GM23338 (cell line): Measurements from ENCODE around the gene IL21R. TPM values are rescaled to one million over a fixed set of nuclear protein-coding genes. Genes with fewer than 3 reads are reported as not detected.
A peak's percentile ranks its signal among the peaks of the same experiment; 100 is the strongest.

Experiments
- ATAC-seq: fragments of 200-7000 bp; cut with Tn5 transposase; 3 replicates; pipeline ENCODE4 v1.9.1; 2020
- DNase-seq: peaks from one replicate; pipeline ENCODE4 v3.0.0-alpha.2; 2015; ENCODE audit warnings: low spot score
- H2AFZ ChIP-seq: fragments of 200-600 bp; sonication (generic); 2 replicates; pipeline ENCODE4 v1.8.0; 2016; ENCODE audit warnings: antibody characterized with exemption, mild to moderate bottlenecking, moderate library complexity
- H3F3A ChIP-seq: fragments of 200-600 bp; sonication (generic); replicated peaks from 2 replicates; pipeline ENCODE4 v1.8.0; 2017; ENCODE audit warnings: antibody characterized with exemption, mixed run types, low read depth
- H3K27ac ChIP-seq: fragments of 200-600 bp; sonication (generic); 2 replicates; pipeline ENCODE4 v1.6.1; 2016; ENCODE audit warnings: low read depth
- H3K27me3 ChIP-seq: fragments of 200-600 bp; sonication (generic); 2 replicates; pipeline ENCODE4 v1.8.0; 2016; ENCODE audit warnings: mild to moderate bottlenecking, mixed run types, moderate library complexity; ENCODE audit not compliant: insufficient read depth
- H3K36me3 ChIP-seq: fragments of 200-600 bp; sonication (generic); 2 replicates; pipeline ENCODE4 v1.8.0; 2016; ENCODE audit warnings: mild to moderate bottlenecking; ENCODE audit not compliant: insufficient read depth
- H3K4me1 ChIP-seq: fragments of 200-600 bp; sonication (generic); 2 replicates; pipeline ENCODE4 v1.8.0; 2016; ENCODE audit warnings: mild to moderate bottlenecking, moderate library complexity; ENCODE audit not compliant: insufficient read depth
- H3K4me2 ChIP-seq: fragments of 200-600 bp; sonication (generic); 2 replicates; pipeline ENCODE4 v1.7.1; 2017; ENCODE audit warnings: mixed run types
- H3K4me3 ChIP-seq: fragments of 200-600 bp; sonication (generic); 2 replicates; pipeline ENCODE4 v1.6.1; 2016; ENCODE audit warnings: mixed run types
- H3K79me2 ChIP-seq: fragments of 200-600 bp; sonication (generic); replicated peaks from 2 replicates; pipeline ENCODE4 v1.8.0; 2017; ENCODE audit warnings: mild to moderate bottlenecking; ENCODE audit not compliant: insufficient read depth
- H3K9me2 ChIP-seq: fragments of 200-600 bp; sonication (generic); 2 replicates; pipeline ENCODE4 v1.8.0; 2017; ENCODE audit not compliant: insufficient read depth
- H4K20me1 ChIP-seq: fragments of 200-600 bp; sonication (generic); replicated peaks from 2 replicates; pipeline ENCODE4 v1.8.0; 2017; ENCODE audit warnings: mild to moderate bottlenecking; ENCODE audit not compliant: insufficient read depth
- H3K27ac Mint-ChIP-seq: 2 replicates; pipeline ENCODE4 v1.8.0; 2020; ENCODE audit warnings: inconsistent platforms, mild to moderate bottlenecking, moderate library complexity, mixed read lengths
- H3K27me3 Mint-ChIP-seq: 3 replicates; pipeline ENCODE4 v1.8.0; 2022; ENCODE audit warnings: low read depth, mild to moderate bottlenecking, moderate library complexity, mixed read lengths, inconsistent platforms; ENCODE audit not compliant: insufficient read depth, poor library complexity
- H3K36me3 Mint-ChIP-seq: 3 replicates; pipeline ENCODE4 v1.8.0; 2021; ENCODE audit warnings: low read depth, mild to moderate bottlenecking, inconsistent platforms, moderate library complexity, mixed read lengths
- H3K4me1 Mint-ChIP-seq: 3 replicates; pipeline ENCODE4 v1.8.0; 2020; ENCODE audit warnings: mild to moderate bottlenecking, inconsistent platforms, mixed read lengths
- H3K4me3 Mint-ChIP-seq: 3 replicates; pipeline ENCODE4 v1.8.0; 2021; ENCODE audit warnings: moderate library complexity, mild to moderate bottlenecking, inconsistent platforms, mixed read lengths
- H3K9me3 Mint-ChIP-seq: 3 replicates; pipeline ENCODE4 v1.8.0; 2020; ENCODE audit warnings: moderate library complexity, mild to moderate bottlenecking, inconsistent platforms, mixed read lengths
- EZH2phosphoT487 ChIP-seq: fragments of 200-600 bp; sonication (generic); IDR thresholded peaks from one replicate; pipeline ENCODE4 v1.8.1; 2018; ENCODE audit warnings: antibody characterized with exemption; ENCODE audit not compliant: unreplicated experiment
- ZNF331 ChIP-seq: fragments of 250-450 bp; sonication (Bioruptor Pico); IDR thresholded peaks from 2 replicates; pipeline ENCODE4 v1.5.0; 2020; ENCODE audit warnings: low read depth, mild to moderate bottlenecking, moderate library complexity
- polyA plus RNA-seq: library from polyadenylated mRNA; unstranded; fragments of >200 nt; fragmentation: Nextera tagmentation; extraction: Ambion mirVana; gene quantifications from 2 replicates; pipeline ENCODE4 v1.2.1, GENCODE V29; 2016
- total RNA-seq: library from RNA; depleted of rRNA; stranded (reverse); fragments of >200 nt; shearing (Covaris generic); gene quantifications from 2 replicates; pipeline ENCODE4 v1.2.3, GENCODE V29; 2014
- TF ChIP-seq, protein P1 (sequence below): IDR thresholded peaks from one replicate; pipeline ENCODE4 v1.6.1; 2018; ENCODE audit warnings: antibody characterized with exemption; ENCODE audit not compliant: unreplicated experiment
- TF ChIP-seq, protein P2 (sequence below): fragments of 250-450 bp; sonication (Bioruptor Pico); IDR thresholded peaks from 2 replicates; pipeline ENCODE4 v1.5.0; 2020; ENCODE audit warnings: mild to moderate bottlenecking, moderate library complexity

The IL21R gene
- total and polyA plus RNA-seq, 2 experiments from 2014 or later, result 0.42 to 2.6 TPM

DNA sequence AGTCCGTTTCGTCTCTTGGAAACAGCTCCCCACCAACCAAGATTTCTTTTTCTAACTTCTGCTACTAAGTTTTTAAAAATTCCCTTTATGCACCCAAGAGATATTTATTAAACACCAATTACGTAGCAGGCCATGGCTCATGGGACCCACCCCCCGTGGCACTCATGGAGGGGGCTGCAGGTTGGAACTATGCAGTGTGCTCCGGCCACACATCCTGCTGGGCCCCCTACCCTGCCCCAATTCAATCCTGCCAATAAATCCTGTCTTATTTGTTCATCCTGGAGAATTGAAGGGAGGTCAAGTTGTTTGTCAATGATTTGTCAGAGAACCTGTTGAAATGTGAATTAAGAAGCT lies 48.2 kb downstream of the IL21R start:
- Mint-ChIP-seq H3K4me1 (no peaks in the 10 kb centered on the region; the same call in 2 of the 3 replicates), H3K9me3 (peaks cover 17% of the 10 kb centered on the region), H3K27ac (no peak overlapping the region), H3K36me3 (peaks cover 6% of the 10 kb centered on the region; the same call in 2 of the 3 replicates), H3K27me3 (peaks cover 7% of the 10 kb centered on the region), H3K4me3 (no peak overlapping the region)
- H3K27ac ChIP-seq, result no peak overlapping the region
- DNase-seq (no peak), ATAC-seq (peak; percentile 29; the same call in 1 of the 3 replicates)
- no peaks in the 10 kb centered on the region for H3F3A ChIP-seq
- no peak overlapping the region for H2AFZ ChIP-seq
- H3K79me2 ChIP-seq, result no peaks in the 10 kb centered on the region
- H3K36me3 ChIP-seq, result no peaks in the 10 kb centered on the region
- H3K4me3 ChIP-seq, result no peak overlapping the region
- H3K27me3 ChIP-seq, result no peaks in the 10 kb centered on the region
- H3K4me2 ChIP-seq, result no peak overlapping the region
- no peaks in the 10 kb centered on the region for H3K4me1 ChIP-seq
- H4K20me1 ChIP-seq, result no peaks in the 10 kb centered on the region
- no peaks in the 10 kb centered on the region for H3K9me2 ChIP-seq
- TF ChIP-seq, protein P1, sequence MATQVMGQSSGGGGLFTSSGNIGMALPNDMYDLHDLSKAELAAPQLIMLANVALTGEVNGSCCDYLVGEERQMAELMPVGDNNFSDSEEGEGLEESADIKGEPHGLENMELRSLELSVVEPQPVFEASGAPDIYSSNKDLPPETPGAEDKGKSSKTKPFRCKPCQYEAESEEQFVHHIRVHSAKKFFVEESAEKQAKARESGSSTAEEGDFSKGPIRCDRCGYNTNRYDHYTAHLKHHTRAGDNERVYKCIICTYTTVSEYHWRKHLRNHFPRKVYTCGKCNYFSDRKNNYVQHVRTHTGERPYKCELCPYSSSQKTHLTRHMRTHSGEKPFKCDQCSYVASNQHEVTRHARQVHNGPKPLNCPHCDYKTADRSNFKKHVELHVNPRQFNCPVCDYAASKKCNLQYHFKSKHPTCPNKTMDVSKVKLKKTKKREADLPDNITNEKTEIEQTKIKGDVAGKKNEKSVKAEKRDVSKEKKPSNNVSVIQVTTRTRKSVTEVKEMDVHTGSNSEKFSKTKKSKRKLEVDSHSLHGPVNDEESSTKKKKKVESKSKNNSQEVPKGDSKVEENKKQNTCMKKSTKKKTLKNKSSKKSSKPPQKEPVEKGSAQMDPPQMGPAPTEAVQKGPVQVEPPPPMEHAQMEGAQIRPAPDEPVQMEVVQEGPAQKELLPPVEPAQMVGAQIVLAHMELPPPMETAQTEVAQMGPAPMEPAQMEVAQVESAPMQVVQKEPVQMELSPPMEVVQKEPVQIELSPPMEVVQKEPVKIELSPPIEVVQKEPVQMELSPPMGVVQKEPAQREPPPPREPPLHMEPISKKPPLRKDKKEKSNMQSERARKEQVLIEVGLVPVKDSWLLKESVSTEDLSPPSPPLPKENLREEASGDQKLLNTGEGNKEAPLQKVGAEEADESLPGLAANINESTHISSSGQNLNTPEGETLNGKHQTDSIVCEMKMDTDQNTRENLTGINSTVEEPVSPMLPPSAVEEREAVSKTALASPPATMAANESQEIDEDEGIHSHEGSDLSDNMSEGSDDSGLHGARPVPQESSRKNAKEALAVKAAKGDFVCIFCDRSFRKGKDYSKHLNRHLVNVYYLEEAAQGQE, result no peak
- TF ChIP-seq ZNF331, result no peak
- TF ChIP-seq, protein P2, sequence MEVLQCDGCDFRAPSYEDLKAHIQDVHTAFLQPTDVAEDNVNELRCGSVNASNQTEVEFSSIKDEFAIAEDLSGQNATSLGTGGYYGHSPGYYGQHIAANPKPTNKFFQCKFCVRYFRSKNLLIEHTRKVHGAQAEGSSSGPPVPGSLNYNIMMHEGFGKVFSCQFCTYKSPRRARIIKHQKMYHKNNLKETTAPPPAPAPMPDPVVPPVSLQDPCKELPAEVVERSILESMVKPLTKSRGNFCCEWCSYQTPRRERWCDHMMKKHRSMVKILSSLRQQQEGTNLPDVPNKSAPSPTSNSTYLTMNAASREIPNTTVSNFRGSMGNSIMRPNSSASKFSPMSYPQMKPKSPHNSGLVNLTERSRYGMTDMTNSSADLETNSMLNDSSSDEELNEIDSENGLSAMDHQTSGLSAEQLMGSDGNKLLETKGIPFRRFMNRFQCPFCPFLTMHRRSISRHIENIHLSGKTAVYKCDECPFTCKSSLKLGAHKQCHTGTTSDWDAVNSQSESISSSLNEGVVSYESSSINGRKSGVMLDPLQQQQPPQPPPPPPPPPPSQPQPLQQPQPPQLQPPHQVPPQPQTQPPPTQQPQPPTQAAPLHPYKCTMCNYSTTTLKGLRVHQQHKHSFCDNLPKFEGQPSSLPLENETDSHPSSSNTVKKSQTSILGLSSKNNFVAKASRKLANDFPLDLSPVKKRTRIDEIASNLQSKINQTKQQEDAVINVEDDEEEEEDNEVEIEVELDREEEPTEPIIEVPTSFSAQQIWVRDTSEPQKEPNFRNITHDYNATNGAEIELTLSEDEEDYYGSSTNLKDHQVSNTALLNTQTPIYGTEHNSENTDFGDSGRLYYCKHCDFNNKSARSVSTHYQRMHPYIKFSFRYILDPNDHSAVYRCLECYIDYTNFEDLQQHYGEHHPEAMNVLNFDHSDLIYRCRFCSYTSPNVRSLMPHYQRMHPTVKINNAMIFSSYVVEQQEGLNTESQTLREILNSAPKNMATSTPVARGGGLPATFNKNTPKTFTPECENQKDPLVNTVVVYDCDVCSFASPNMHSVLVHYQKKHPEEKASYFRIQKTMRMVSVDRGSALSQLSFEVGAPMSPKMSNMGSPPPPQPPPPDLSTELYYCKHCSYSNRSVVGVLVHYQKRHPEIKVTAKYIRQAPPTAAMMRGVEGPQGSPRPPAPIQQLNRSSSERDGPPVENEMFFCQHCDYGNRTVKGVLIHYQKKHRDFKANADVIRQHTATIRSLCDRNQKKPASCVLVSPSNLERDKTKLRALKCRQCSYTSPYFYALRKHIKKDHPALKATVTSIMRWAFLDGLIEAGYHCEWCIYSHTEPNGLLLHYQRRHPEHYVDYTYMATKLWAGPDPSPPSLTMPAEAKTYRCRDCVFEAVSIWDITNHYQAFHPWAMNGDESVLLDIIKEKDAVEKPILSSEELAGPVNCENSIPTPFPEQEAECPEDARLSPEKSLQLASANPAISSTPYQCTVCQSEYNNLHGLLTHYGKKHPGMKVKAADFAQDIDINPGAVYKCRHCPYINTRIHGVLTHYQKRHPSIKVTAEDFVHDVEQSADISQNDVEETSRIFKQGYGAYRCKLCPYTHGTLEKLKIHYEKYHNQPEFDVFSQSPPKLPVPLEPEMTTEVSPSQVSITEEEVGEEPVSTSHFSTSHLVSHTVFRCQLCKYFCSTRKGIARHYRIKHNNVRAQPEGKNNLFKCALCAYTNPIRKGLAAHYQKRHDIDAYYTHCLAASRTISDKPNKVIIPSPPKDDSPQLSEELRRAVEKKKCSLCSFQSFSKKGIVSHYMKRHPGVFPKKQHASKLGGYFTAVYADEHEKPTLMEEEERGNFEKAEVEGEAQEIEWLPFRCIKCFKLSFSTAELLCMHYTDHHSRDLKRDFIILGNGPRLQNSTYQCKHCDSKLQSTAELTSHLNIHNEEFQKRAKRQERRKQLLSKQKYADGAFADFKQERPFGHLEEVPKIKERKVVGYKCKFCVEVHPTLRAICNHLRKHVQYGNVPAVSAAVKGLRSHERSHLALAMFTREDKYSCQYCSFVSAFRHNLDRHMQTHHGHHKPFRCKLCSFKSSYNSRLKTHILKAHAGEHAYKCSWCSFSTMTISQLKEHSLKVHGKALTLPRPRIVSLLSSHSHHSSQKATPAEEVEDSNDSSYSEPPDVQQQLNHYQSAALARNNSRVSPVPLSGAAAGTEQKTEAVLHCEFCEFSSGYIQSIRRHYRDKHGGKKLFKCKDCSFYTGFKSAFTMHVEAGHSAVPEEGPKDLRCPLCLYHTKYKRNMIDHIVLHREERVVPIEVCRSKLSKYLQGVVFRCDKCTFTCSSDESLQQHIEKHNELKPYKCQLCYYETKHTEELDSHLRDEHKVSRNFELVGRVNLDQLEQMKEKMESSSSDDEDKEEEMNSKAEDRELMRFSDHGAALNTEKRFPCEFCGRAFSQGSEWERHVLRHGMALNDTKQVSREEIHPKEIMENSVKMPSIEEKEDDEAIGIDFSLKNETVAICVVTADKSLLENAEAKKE, result no peak
- no peak for TF ChIP-seq EZH2phosphoT487
